LoVo (cell line): Measurements from ENCODE around the gene ZNF423.

Experiments
- DNase-seq: peaks from one replicate; pipeline ENCODE4 v3.0.0-alpha.2; 2016; ENCODE audit warnings: low spot score

ZNF423 gene

GRCh38 chr16:49600536-49600935 is 255.4 kb downstream of the ZNF423 start:
- no peak for DNase-seq

DNA sequence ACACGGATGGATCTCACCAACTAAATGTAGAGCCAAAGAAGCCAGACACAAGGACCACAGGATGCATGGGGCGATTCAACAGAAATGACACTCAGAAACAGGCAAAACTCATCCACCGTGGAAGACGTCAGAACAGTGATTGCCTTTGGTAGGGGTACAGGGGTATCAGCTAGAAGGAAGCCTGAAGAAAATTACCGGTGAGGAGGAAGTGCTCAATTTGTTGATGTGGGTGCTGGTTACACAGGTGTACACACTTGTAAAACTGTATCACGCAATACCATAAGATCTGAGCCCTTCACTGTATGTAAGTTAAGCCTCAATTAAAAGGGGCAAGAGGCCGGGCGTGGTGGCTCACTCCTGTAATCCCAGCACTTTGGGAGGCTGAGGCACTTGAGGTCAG is 256.2 kb downstream of the ZNF423 start:
- no peak for DNase-seq

DNA sequence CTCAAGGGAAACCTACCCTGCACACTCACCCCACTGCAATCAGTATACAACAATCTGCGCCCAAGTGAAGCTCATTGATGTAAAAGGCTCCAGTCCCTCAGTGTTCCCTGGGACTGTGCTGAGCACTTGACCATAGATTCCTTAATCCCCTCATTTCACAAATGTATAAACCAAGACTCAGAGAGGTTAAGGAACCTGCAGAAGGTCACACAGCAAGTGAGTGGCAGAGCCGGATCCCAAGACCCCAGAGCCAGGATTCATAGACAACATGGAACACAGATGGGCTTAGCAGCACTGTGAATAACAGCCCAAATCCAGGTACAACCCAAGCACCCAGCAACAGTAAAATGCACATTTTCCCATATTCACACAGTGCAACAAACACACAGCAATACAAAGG is 256.6 kb downstream of the ZNF423 start:
- DNase-seq, result no peak

DNA sequence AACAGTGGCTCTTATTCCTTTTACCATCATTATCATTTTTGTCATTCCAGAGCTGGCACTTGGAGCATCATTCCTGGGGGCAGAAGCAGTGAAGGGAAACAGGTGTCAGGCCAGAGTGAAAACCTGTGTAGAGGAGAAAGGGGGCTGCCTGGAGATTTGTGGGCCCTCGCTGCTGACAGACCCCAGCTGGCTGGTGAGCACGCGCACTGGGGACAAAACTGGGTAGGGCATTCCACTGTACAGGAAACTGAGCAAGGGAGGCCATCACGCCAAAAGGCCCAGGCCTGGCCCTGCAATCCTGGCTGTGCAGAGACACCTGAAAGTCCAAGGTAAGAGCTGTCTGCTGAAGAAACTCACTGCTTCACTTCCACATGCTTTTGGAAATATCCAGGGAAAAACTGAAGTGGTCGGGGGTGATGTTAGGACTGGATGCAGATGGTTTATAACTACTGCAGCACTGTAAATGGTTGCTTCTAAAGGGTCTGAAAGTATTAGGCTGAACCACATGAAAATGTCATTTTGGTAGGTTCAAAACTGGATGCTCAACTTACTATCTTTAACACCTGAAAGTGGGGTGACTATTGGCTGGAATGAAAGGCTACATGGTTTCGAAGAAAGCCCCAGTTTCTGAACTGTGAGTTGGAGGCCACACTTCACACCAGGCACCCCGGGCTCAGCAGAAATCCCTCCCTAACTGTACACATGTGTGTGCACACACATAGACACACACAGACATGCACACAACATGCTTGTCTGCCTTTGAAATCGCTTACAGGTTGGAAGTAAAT is 257.3 kb downstream of the ZNF423 start:
- DNase-seq, result no peak

DNA sequence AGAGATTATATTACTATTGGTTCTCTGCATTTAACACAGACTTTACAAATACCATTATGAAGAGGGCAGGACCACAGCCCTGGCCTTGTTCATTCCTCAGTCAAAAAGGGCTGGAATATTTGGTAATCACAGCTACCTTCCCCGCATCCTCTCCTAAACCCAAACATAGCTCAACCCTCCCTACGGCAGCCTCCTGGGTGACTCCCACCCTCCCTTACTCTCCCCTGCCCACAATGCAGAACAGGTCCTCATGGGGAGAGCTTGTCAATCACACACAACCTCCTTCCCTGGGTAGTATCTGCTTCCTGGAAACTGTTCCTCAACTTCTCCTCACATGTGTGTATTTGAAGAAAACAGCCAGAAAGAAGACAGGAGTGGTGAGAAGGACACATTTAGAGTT is 258.1 kb downstream of the ZNF423 start:
- no peak for DNase-seq

DNA sequence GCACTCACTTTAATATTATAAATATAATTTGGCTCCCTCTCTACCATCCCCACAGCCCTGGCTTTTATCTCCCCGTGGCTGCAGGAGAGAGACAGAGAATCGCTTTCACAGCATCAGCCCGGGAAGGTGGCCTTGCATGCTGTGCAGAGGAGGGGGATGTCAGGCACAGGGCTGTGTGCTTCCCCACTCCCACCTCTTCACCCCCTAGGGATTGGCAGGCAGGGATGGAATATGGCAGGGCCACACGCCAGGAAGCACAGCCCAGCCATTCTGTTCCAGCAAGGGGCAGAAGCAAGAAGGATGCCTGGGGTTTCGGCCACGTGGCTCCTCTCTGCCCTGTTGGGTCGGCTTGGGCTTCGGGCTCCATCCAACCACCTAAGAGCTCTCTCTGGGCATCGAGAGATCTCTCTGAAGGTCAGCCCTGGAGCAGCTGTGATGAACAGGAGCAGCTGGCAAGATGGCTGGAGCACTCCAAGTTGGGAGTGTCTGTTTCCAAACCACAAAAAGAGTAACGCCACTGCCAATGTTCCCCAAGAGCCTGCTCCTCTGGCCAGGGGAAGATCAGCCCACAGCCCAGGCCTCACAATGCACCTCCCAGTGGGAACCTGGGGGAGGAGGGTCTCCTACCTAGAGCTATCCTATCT is 259.1 kb downstream of the ZNF423 start:
- DNase-seq, result no peak

DNA sequence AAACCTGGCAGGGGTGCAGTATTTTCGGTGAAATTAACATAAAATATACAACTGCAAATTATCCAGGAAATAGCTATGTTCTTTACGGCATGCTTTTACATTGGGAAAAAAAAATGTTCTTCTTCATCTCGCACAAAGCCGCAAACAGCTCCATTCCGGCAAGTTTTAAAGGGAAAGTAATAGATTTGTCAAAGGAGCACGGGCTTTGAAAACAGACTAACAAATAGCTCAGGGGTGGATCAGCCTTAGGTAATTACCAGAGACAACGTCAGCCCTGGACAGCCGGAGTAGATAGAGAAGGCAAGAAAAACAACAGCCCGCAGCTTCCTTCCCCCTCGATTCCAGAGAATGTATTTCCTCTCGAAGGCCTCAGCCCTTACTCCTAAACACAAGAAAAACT is 259.8 kb downstream of the ZNF423 start:
- DNase-seq, result no peak

DNA sequence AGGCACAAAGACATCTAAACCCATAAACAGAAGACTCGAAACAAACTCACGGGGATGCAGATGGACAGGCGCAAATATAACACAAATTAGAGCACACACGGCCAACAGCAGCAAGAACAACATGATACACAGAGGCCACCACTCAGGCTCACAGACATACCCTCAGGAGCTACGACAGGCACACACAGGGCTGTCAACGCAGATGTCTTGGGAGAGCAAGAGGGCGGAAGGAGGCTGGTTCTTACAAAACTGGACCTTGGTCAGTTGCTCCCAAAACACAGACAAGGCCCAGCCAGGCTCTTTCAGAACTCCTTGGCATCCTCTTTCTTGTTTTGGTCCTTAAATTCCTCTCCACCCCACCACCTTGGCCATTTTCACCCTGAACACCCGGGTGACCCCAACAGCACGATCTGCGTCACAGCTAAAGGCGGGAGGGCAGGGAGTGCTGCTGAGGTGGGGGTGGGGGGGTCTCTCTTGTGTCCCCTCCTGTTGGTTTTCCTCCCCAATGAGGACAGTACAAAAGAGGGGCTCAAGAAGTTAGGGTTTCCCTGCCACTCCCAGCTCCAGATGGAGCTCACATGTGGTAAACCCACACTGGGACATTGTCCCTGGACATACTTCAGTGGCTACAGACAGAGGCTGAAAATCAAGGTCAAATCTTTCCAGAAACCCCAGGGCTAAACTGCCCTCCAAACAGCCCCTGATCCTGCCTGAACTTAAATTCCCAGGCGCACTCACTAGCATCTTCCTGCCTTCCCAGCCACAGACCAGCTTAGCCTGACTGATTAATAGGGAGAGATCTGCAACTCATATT is 261.0 kb downstream of the ZNF423 start:
- DNase-seq, result no peak

DNA sequence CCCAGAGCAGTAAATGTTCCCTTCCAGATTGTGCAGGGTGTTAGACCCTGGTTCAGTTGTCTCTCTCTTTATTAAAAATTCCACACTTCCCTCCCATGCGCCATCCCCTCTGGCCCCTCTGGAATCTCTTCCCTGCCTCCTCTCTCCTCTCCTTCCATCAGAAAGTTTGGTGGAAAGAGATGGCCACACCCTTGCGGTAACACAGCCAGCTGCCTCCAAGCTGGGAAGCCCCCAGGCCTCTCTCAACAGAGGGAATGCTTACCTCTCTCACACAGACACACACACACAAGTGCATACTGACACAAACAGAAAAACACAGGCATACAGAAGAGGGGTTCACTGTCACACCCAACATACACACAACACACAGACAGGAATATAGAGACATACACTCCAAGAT is 261.8 kb downstream of the ZNF423 start:
- DNase-seq, result no peak

GRCh38 chr16:49593424-49594040 is 262.4 kb downstream of the ZNF423 start:
- DNase-seq, result no peak

GRCh38 chr16:49592546-49593423 is 263.1 kb downstream of the ZNF423 start:
- peak; percentile 33 for DNase-seq

- DNase-seq, result no peak
Observed at GRCh38 chr16:49590166-49590871, 265.6 kb downstream of the ZNF423 start.

DNA sequence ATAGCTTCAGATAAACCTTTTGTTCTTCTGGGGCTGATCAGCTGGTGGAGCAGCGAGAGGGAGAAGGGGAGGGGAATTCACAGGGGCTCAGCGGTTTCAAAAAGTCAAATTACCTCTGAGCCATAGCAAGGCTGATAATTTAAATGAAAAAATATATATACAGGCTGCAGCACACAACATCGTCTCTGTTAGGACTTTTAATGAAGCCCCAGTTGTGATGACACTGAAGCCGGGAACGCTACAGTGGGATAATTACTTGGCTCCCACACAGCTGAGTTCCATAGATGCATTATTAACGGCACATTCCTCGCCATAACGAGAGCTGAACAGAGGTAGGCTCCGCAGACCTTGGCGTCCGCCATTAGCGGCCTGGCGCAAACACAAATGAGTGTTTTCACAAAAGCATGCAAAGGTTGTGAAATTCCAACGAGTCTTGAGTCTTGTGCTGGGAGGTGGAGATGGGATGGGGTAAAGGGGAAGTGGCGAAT is 266.3 kb downstream of the ZNF423 start:
- DNase-seq, result no peak

- DNase-seq, result no peak
Observed at GRCh38 chr16:49588729-49589384, 267.1 kb downstream of the ZNF423 start.

GRCh38 chr16:49588026-49588425 is 267.9 kb downstream of the ZNF423 start:
- DNase-seq, result no peak

DNA sequence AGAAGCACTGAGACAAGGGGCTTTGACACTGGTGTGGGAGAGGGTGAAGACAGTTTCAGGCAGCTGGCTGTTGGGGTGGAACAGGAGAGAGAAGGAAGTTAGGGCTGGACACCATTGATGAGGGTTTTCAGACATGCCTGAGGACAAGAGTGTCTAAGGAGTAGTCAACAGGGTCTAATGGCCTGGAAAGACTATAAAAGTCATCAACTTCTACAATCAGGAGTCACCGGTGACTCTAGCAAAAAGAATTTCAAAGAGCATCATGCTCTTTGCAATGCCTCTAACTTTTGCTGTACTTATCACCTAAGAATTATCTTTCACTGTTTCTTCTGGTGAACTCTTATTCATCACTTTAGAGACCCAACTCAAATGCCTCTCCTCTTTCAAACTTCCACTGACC is 268.4 kb downstream of the ZNF423 start:
- DNase-seq, result no peak

- no peak for DNase-seq
Observed at GRCh38 chr16:49586466-49587450, 269.2 kb downstream of the ZNF423 start.

DNA sequence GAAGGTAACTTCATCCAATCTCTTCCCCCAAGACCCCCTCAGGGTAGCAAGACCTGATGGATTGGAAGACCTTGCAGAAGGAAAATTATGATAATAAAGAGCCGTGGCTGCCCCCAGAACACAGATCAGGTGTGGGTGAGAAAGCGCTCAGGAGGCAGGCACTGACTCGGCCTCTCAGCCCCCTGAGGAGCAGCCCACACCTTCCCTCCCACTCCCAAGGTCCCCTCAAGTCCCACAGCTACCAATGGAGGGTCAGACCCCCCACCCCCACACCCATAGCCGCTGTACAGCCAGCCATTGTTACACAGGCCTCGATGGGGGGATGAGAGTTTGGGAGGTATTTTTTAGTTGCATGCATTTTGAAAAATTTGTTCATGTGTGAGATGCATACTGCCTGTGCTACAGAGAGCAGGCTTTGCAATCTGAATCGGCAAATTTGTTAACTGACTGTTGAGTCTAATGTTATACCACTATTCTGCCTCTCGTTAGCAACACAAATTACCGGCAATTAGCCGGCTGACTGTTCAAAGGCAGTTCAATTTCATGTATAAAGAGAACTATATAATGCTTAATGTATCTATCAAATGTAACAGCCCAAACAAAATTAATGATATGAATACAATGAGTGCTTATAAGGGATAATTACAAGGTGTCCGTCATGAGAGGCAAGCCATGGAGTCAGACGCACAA is 270.6 kb downstream of the ZNF423 start:
- no peak for DNase-seq
